Right lobe of liver (tissue), 6 donors: ENCODE measurements around the gene FHIT. TPM values are rescaled to one million over a fixed set of nuclear protein-coding genes. Genes with fewer than 3 reads are reported as not detected.
A peak's percentile ranks its signal among the peaks of the same experiment; 100 is the strongest.

Experiments
- ATAC-seq, 4 donors: fragments of 200-7000 bp; cut with Tn5 transposase; one replicate each; pipeline ENCODE4 v1.9.1; 2020; ENCODE audit warnings: mild to moderate bottlenecking in 4 of 4, moderate library complexity in 4 of 4
- DNase-seq, 3 donors: peaks; one replicate each; pipeline ENCODE4 v3.0.0-alpha.2; 2020
- H3K27ac ChIP-seq, 3 donors: fragments of 200-600 bp; one replicate each; pipeline ENCODE4 v1.8.0; 2022
- H3K27me3 ChIP-seq, 2 donors: fragments of 200-600 bp; one replicate each; pipeline ENCODE4 v1.8.0; 2022
- H3K36me3 ChIP-seq, 4 donors: fragments of 200-600 bp; sonication (generic) in 1 of 4; one replicate each; pipeline versions ENCODE4 v1.5.1 to v1.8.0; 2017 to 2022; ENCODE audit warnings: control low read depth in 1 of 4
- H3K4me1 ChIP-seq, 4 donors: fragments of 200-600 bp; sonication (generic) in 1 of 4; one replicate each; pipeline versions ENCODE4 v1.5.1 to v1.8.0; 2017 to 2022; ENCODE audit warnings: control low read depth in 1 of 4
- H3K4me3 ChIP-seq, 3 donors: fragments of 200-600 bp; one replicate each; pipeline ENCODE4 v1.8.0; 2022
- H3K9me3 ChIP-seq, 4 donors: fragments of 200-600 bp; sonication (generic) in 1 of 4; one replicate each; pipeline versions ENCODE4 v1.5.1 to v1.8.0; 2017 to 2022; ENCODE audit warnings: control low read depth in 1 of 4
- CTCF ChIP-seq, 4 donors: fragments of 200-600 bp in 3 of 4; fragments of 450-650 bp in 1 of 4; IDR thresholded peaks; one replicate each; pipeline versions ENCODE4 v1.5.1 to v1.8.0; 2016 to 2022; ENCODE audit warnings: antibody characterized with exemption in 4 of 4, mild to moderate bottlenecking in 2 of 4
- POLR2A ChIP-seq: fragments of 450-650 bp; IDR thresholded peaks from one replicate; pipeline ENCODE4 v1.6.1; 2017; ENCODE audit warnings: antibody characterized with exemption, mild to moderate bottlenecking
- WGBS: methylation state at CpG from one replicate; pipeline ENCODE4 v1.1.6; 2018; ENCODE audit warnings: low coverage, low lambda C conversion rate; ENCODE audit not compliant: insufficient coverage; ENCODE audit errors: missing lambda C conversion rate; 5-methylcytosine and 5-hydroxymethylcytosine counted together
- intact Hi-C, 2 donors: fragments of 100-400 bp; cut with DNase I; formaldehyde crosslinking; loops; one replicate each; pipeline versions ENCODE4 v1.11.2 to v1.14.1; 2022
- total RNA-seq, 6 experiments: library from RNA; depleted of rRNA in 2 of 6; stranded (reverse); fragments of >200 nt in 2 of 6; fragmentation: NEBNext Ultra II Directional in 3 of 6; extraction: Animal tissue kit (Norgen Biotek cat#: 25700) in 3 of 6; gene quantifications; one replicate each; pipeline versions ENCODE4 v1.1.0 to v1.2.4, GENCODE V29; 2016 to 2023
- donor health status: DM: no; HTN: yes; CAD: no.
- donor health status: DM: no; HTN: no; CAD: no.
- donor health status: DM: no; HTN: no; CAD: no.
- donor health status: DM: no; HTN: yes; CAD: no.
- donor health status: DM: no; HTN: yes; CAD: no.

The FHIT gene
- total RNA-seq, 6 experiments from 2014 or later, result 6.6 to 11.2 (median 8.0) TPM

- intact Hi-C loops, result no loop called here
- Histone ChIP-seq H3K27ac (no peak overlapping the region), H3K9me3 (no peaks in the 10 kb centered on the region), H3K36me3 (no peaks in the 10 kb centered on the region), H3K4me3 (no peak overlapping the region), H3K4me1 (peaks cover 0 to 15% (median 0%) of the 10 kb centered on the region in 4 donors), H3K27me3 (no peaks in the 10 kb centered on the region)
- ATAC-seq, result peak; percentile 59 to 84 (median 68)
- 92% methylated on average over 1 of the region's 1 CpG for WGBS
- DNase-seq, result no peak
- TF ChIP-seq POLR2A, result no peak
- no peak for TF ChIP-seq CTCF (IDR thresholded peaks at IDR 0.05)
These were observed 637.4 kb downstream of the FHIT start for GRCh38 chr3:60613769-60614303.

GRCh38 chr3:60610441-60611112 is 640.7 kb downstream of the FHIT start:
- H3K4me3 ChIP-seq, result no peak overlapping the region
- H3K36me3 ChIP-seq, result no peaks in the 10 kb centered on the region
- WGBS, result 77% methylated on average over 7 of the region's 7 CpGs
- H3K27ac ChIP-seq, result no peak overlapping the region
- intact Hi-C loops, result no loop called here
- TF ChIP-seq CTCF (IDR thresholded peaks at IDR 0.05) (no peak), POLR2A (no peak)
- peak in 1 of 3 donors; percentile 18 for DNase-seq
- no peaks in the 10 kb centered on the region for H3K9me3 ChIP-seq
- H3K4me1 ChIP-seq, result peaks cover 0 to 4% (median 0%) of the 10 kb centered on the region in 4 donors
- ATAC-seq, result peak in 1 of 4 donors; percentile 30
- no peaks in the 10 kb centered on the region for H3K27me3 ChIP-seq

GRCh38 chr3:60609446-60609845 is 641.8 kb downstream of the FHIT start:
- no peak for TF ChIP-seq CTCF (IDR thresholded peaks at IDR 0.05)
- no peak for TF ChIP-seq POLR2A
- ATAC-seq (no peak), DNase-seq (no peak)
- H3K27ac ChIP-seq, result no peak overlapping the region
- no peak overlapping the region for H3K4me3 ChIP-seq
- no peaks in the 10 kb centered on the region for H3K27me3 ChIP-seq
- intact Hi-C loops, result no loop called here
- no peaks in the 10 kb centered on the region for H3K9me3 ChIP-seq
- H3K36me3 ChIP-seq, result no peaks in the 10 kb centered on the region
- WGBS, result 88% methylated on average over 4 of the region's 4 CpGs
- H3K4me1 ChIP-seq, result peaks cover 0 to 4% (median 0%) of the 10 kb centered on the region in 4 donors

GRCh38 chr3:60603860-60604259 is 647.4 kb downstream of the FHIT start:
- Histone ChIP-seq H3K27ac (no peak overlapping the region), H3K9me3 (no peaks in the 10 kb centered on the region), H3K36me3 (no peaks in the 10 kb centered on the region), H3K27me3 (no peaks in the 10 kb centered on the region), H3K4me3 (no peak overlapping the region), H3K4me1 (peaks cover 0 to 14% (median 6%) of the 10 kb centered on the region in 4 donors)
- TF ChIP-seq CTCF (IDR thresholded peaks at IDR 0.05) (no peak), POLR2A (no peak)
- DNase-seq (no peak), ATAC-seq (no peak)
- intact Hi-C loops, result no loop called here
- WGBS, result 89% methylated on average over 3 of the region's 3 CpGs
